ENCODE data around the gene DNAJC21.

Gene DNAJC21

DNA sequence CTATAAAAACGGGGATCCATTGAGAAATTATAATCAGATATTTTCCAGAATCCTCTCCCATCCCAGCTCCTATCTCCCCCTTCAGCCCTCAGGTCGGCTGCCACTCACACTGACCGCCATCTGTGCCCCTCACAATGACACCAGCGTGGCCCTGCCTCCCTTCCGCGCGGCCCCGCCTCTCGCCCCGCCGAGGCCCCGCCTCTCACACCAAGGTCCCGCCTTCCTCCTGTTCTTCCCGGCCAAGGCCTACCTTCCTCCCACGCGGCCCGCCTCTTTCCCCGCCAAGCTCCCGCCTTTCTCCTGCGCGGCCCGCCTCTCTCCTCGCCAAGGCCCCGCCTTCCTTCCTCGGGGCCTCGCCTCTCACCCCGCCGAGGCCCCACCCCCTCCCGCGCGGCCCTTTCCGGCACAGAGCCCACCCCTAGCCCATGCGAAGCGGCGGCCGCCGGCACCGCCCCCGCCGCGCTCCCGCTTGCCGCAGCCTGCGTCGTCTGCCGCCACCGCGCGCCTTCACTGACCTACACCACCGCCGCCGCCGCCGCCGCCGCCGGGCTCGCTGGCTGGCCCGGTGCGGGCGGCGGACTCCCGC lies at the start of gene DNAJC21:
DNAJC21 (plus strand) TSS at position 426 of the 586 bp plus-strand sequence. CDS start 261 bp downstream, outside the sequence.
- TF ChIP-seq CTCF (IDR thresholded peaks at IDR 0.05; ENCODE audit: low read depth, low read length, missing control alignments): no peak
- peak; percentile 63 for DNase-seq (ENCODE audit: extremely low read depth, low read depth)
- peak within 1 kb of the TSS; percentile 82 for H3K4me3 ChIP-seq (replicated peaks; ENCODE audit: low read depth, low read length)

GRCh38 chr5:34881246-34881645 lies 48.1 kb upstream of the DNAJC21 start:
- no peak for TF ChIP-seq CTCF (IDR thresholded peaks at IDR 0.05; ENCODE audit: low read depth, low read length, missing control alignments)
- no peak for DNase-seq (ENCODE audit: extremely low read depth, low read depth)
- H3K4me3 ChIP-seq (replicated peaks; ENCODE audit: low read depth, low read length): no peak overlapping the region

GRCh38 chr5:34886392-34887119 lies 42.8 kb upstream of the DNAJC21 start:
- no peak for DNase-seq (ENCODE audit: extremely low read depth, low read depth)
- H3K4me3 ChIP-seq (replicated peaks; ENCODE audit: low read depth, low read length): no peak overlapping the region
- no peak for TF ChIP-seq CTCF (IDR thresholded peaks at IDR 0.05; ENCODE audit: low read depth, low read length, missing control alignments)

GRCh38 chr5:34889394-34889793 lies 40.0 kb upstream of the DNAJC21 start:
- no peak for DNase-seq (ENCODE audit: extremely low read depth, low read depth)
- TF ChIP-seq CTCF (IDR thresholded peaks at IDR 0.05; ENCODE audit: low read depth, low read length, missing control alignments): no peak
- H3K4me3 ChIP-seq (replicated peaks; ENCODE audit: low read depth, low read length): no peak overlapping the region

DNA sequence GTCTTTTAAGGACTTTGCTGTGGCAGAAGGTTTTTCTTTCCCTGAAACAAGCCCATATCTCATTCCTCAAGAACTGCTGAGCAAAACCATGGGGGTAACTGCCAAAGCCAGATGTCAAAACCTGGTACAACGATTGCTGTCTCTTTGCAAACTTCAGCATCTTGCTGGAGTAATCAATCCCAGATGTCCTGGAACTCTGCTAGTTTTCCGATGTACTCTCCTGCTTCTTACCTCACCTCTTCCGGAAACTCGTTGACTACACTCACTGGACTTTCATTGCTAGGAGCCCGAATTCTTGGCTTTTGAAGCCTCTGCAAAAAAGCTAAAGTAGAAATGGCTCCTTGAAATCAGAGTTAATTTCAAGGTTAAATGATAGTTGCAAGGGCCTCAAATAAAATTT lies 37.4 kb upstream of the DNAJC21 start:
- DNase-seq (ENCODE audit: extremely low read depth, low read depth): peak; percentile 98
- no peak for TF ChIP-seq CTCF (IDR thresholded peaks at IDR 0.05; ENCODE audit: low read depth, low read length, missing control alignments)
- H3K4me3 ChIP-seq (replicated peaks; ENCODE audit: low read depth, low read length): no peak overlapping the region

GRCh38 chr5:34892414-34892813 lies 36.9 kb upstream of the DNAJC21 start:
- no peak for TF ChIP-seq CTCF (IDR thresholded peaks at IDR 0.05; ENCODE audit: low read depth, low read length, missing control alignments)
- H3K4me3 ChIP-seq (replicated peaks; ENCODE audit: low read depth, low read length): no peak overlapping the region
- DNase-seq (ENCODE audit: extremely low read depth, low read depth): no peak
